ENCODE measurements around the gene ZFR. TPM values are rescaled to one million over a fixed set of nuclear protein-coding genes. Genes with fewer than 3 reads are reported as not detected.

Gene ZFR
- total and polyA plus RNA-seq, 10 donors, result 25.1 to 74.5 (median 51.8) TPM

DNA sequence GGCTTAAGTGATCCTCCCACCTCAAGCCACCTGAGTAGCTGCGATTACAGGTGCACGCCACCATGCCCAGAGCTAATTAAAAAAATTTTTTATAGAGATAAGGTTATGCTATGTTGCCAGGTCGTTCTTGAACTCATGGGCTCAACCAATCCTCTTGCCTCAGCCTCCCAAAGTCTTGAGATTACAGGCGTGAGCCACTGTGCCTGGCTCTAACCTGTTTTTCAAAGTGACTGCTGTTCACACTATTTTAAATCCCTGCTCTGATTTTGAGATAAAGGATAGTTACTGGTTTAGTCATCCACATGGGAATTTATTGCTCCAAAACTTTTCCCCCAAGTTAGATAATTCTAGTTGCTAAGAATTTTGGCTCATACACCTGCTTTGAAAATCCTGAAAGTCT lies 83.6 kb downstream of the ZFR start:
- Histone ChIP-seq H3K36me3 (peaks cover 2 to 96% (median 59%) of the 10 kb centered on the region in 6 donors), H3K9me3 (no peaks in the 10 kb centered on the region), H3K4me3 (no peak overlapping the region), H3K27ac (no peak overlapping the region), H3K27me3 (replicated peaks in 1 of 7) (no peaks in the 10 kb centered on the region), H3K4me1 (no peaks in the 10 kb centered on the region)
- WGBS, 5 donors, result 92 to 98% (median 95%) methylated on average over 4 of the region's 4 CpGs
- no peak for TF ChIP-seq POLR2AphosphoS5 (IDR thresholded peaks at IDR 0.05)
- no peak for TF ChIP-seq POLR2A (IDR thresholded peaks at IDR 0.05)
- intact Hi-C loops (cut with DNase I; ENCODE audit: low total_unique reads), result no loop called here
- no peak for DNase-seq

DNA sequence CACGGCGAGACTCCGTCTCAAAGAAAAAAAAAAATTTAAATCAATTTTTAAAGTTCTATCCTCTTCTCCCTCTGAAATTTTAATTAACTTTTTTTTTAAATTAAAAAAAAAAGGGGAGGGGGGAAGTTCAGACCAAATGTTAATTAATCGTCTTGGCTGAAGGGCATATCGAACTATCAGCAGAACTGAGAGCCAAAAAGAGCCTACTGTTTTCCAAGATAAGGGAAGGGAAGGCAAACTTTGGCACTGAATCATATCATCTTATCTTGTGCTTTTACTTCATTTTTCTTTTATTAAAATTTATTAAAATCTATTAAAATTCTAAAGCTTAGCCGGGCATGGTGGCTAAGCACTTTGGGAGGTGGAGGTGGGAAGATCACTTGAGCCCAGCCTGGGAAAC lies 85.9 kb downstream of the ZFR start:
- no peak for TF ChIP-seq POLR2AphosphoS5 (IDR thresholded peaks at IDR 0.05)
- Histone ChIP-seq H3K27me3 (replicated peaks in 1 of 7) (no peaks in the 10 kb centered on the region), H3K36me3 (peaks cover 2 to 100% (median 66%) of the 10 kb centered on the region in 6 donors), H3K9me3 (no peaks in the 10 kb centered on the region), H3K4me3 (no peak overlapping the region), H3K4me1 (no peaks in the 10 kb centered on the region), H3K27ac (no peak overlapping the region)
- WGBS, 5 donors, result 79 to 96% (median 87%) methylated on average over 6 of the region's 6 CpGs
- no peak for DNase-seq
- intact Hi-C loops (cut with DNase I; ENCODE audit: low total_unique reads), result no loop called here

DNA sequence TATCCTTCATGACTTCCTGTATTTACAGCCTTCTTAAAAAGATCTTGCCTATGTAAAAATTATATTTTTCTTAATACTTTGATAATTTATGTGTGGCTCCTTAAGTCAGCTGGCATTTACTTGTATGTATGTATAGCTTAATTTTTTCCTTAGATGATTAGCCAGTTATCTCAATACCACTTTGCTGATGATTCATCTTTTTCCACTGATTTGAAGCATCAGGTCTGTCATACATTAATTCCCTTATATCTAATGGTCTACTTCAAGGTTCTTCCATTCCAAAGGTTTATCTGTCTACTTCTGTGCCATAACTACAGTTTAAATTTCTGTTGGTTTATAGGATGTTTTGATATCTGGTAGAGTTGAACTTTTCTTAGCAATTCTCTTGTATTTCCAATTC lies 86.9 kb downstream of the ZFR start:
- TF ChIP-seq POLR2A (IDR thresholded peaks at IDR 0.05), result no peak
- TF ChIP-seq, protein P1, sequence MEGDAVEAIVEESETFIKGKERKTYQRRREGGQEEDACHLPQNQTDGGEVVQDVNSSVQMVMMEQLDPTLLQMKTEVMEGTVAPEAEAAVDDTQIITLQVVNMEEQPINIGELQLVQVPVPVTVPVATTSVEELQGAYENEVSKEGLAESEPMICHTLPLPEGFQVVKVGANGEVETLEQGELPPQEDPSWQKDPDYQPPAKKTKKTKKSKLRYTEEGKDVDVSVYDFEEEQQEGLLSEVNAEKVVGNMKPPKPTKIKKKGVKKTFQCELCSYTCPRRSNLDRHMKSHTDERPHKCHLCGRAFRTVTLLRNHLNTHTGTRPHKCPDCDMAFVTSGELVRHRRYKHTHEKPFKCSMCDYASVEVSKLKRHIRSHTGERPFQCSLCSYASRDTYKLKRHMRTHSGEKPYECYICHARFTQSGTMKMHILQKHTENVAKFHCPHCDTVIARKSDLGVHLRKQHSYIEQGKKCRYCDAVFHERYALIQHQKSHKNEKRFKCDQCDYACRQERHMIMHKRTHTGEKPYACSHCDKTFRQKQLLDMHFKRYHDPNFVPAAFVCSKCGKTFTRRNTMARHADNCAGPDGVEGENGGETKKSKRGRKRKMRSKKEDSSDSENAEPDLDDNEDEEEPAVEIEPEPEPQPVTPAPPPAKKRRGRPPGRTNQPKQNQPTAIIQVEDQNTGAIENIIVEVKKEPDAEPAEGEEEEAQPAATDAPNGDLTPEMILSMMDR (IDR thresholded peaks at IDR 0.05 in 8 of 11, conservative IDR thresholded peaks at IDR 0.05 in 3 of 11), result no peak
- no peak for TF ChIP-seq POLR2AphosphoS5 (IDR thresholded peaks at IDR 0.05)
- Histone ChIP-seq H3K36me3 (peaks cover 2 to 99% (median 62%) of the 10 kb centered on the region in 6 donors), H3K27ac (no peak overlapping the region), H3K4me3 (no peak overlapping the region), H3K9me3 (no peaks in the 10 kb centered on the region), H3K4me1 (no peaks in the 10 kb centered on the region), H3K27me3 (replicated peaks in 1 of 7) (no peaks in the 10 kb centered on the region)
- no peak for DNase-seq
- intact Hi-C loops (cut with DNase I; ENCODE audit: low total_unique reads), result no loop called here

DNA sequence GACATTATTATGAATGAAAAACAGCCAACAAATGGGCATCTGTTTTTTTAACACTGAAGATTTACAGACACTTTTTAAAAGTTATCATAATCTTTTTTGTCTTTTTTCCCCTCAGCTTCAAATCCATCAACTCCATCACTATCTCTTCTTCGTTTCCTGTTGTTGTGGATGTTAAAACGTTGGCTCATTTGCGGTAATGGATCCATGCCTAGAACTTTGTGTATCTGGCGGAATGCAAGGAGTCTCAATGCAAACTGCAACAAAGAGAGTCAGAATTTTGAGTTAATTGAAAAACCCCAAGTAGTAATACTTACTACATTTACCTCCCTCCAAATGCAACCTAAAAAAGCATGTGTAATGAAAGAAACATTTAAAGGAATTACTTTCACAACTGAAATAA lies 88.9 kb downstream of the ZFR start:
- H3K27ac ChIP-seq, result no peak overlapping the region
- H3K27me3 ChIP-seq (replicated peaks in 1 of 7), result no peaks in the 10 kb centered on the region
- WGBS, 5 donors, result 81 to 91% (median 84%) methylated on average over 4 of the region's 4 CpGs
- no peaks in the 10 kb centered on the region for H3K9me3 ChIP-seq
- H3K4me3 ChIP-seq, result no peak overlapping the region
- no peak for DNase-seq
- intact Hi-C loops (cut with DNase I; ENCODE audit: low total_unique reads), result no loop called here
- TF ChIP-seq, protein P1 (IDR thresholded peaks at IDR 0.05 in 8 of 11, conservative IDR thresholded peaks at IDR 0.05 in 3 of 11), result no peak
- TF ChIP-seq POLR2A (IDR thresholded peaks at IDR 0.05) (no peak), POLR2AphosphoS5 (IDR thresholded peaks at IDR 0.05) (no peak)
- H3K36me3 ChIP-seq, result peaks cover 2 to 79% (median 48%) of the 10 kb centered on the region in 6 donors
- H3K4me1 ChIP-seq, result no peaks in the 10 kb centered on the region

DNA sequence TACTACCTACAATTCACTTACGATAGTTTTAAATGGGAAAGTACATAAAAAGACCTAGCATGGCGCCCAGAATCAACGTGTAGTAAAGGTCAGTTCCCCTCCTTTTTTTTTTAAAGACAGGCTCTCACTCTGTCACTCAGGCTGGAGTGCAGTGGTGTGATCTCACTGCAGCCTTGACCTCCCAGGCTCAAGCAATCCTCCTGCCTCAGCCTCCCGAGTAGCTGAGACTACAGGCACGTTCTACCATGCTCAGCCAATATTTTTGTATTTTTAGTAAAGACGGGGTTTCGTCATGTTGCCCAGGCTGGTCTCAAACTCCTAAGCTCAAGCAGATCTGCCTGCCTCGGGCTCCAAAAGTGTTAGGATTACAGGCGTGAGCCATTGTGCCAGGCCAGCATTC lies 91.1 kb downstream of the ZFR start:
- DNase-seq, result no peak

More for the DNA sequence above, 91.1 kb downstream of the ZFR start:
- Histone ChIP-seq H3K4me3 (no peak overlapping the region), H3K27me3 (replicated peaks in 1 of 7) (no peaks in the 10 kb centered on the region), H3K9me3 (peaks cover 0 to under 1% (median 0%) of the 10 kb centered on the region in 8 donors), H3K4me1 (no peaks in the 10 kb centered on the region), H3K36me3 (peaks cover 0 to 56% (median 36%) of the 10 kb centered on the region in 6 donors), H3K27ac (no peak overlapping the region)
- no peak for TF ChIP-seq POLR2A (IDR thresholded peaks at IDR 0.05)
- TF ChIP-seq, protein P1 (IDR thresholded peaks at IDR 0.05 in 8 of 11, conservative IDR thresholded peaks at IDR 0.05 in 3 of 11), result no peak
- TF ChIP-seq POLR2AphosphoS5 (IDR thresholded peaks at IDR 0.05), result no peak
- WGBS, 5 donors, result 94 to 96% (median 95%) methylated on average over 9 of the region's 9 CpGs
- intact Hi-C loops (cut with DNase I; ENCODE audit: low total_unique reads), result no loop called here

All from spleen (tissue), 11 donors.